CD4-positive, alpha-beta T cell treated with Interleukin-17A for 4 hours (primary cell): ENCODE data around the gene CCNH.

Experiments
- DNase-seq: peaks from one replicate; pipeline ENCODE4 v3.0.0-alpha.2; 2020; ENCODE audit warnings: mixed read lengths

Gene CCNH

DNA sequence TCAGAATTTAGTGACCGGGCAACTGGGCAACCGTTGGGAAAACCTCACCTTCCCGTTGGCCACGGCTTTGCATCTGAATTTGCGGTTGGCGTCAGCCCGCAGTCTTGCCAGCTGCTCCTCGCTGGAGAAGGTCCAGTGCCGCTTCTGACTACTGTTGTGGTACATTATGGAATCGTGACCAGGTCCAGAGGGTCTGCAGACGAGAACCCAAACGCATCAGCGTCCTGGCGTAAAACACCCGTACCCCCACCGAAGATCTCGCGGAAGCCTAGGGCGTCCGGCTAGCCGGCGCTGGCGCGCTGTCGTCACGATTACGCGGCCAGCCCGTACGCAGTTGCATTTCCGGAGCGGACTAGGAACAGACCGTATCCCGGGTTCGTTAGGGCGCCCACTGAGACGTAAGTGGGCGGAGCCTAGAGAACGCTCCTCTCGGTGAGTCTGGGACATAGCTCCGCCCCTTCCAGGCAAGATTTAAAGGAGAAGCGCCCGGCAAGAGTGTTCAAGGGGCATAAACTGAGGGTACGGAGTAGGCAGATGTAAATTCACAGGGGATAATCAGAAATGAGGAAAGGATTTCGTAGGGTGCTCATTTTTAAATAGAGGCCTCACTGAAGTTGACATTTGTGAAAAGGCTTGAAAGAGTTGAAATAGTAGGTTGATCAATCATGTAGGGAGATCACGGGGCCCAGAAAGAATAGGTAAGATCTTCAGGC lies at the start of gene CCNH:
TSS of gene CCNH (minus strand) at position 301 of the 713 bp plus-strand sequence. CDS start at position 165, 136 bp downstream.
- DNase-seq = peak; percentile 97

DNA sequence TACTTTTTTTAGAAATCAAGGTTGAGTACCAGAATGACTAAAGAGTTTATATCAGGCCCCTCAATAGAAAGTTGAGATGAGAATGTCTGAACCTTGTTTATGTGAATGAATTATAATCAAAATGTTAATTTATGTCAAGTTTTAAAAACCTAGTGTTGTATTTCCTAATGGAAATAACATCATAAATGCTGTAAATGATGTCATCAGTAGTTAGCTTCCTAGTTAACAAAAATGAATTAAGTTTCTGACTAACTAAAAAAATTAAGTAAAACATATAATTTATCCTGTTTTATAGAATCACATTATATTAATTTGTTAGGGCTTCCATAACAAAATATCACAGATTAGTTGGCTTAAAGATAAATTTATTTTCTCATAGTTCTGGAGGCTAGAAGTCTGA lies 45.0 kb upstream of the CCNH start:
- no peak for DNase-seq

DNA sequence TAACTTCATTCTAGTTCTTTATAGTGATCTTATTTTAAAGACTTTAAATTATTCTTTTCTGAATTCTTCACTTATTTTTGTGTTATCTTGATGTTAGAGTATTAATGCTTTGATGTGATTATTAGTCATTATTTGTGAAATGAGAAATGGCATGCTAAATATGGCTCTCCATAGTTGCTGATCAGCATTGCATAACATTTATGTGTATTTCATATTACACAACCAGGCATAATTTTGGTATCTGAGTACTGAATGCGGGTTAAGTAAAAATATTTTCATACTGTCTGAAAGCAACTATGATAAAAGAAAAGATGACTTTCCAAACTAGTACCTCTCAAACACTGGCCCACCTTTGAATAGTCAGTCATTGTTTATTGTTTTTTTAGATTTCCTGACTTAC lies 41.1 kb upstream of the CCNH start:
- DNase-seq = no peak

DNA sequence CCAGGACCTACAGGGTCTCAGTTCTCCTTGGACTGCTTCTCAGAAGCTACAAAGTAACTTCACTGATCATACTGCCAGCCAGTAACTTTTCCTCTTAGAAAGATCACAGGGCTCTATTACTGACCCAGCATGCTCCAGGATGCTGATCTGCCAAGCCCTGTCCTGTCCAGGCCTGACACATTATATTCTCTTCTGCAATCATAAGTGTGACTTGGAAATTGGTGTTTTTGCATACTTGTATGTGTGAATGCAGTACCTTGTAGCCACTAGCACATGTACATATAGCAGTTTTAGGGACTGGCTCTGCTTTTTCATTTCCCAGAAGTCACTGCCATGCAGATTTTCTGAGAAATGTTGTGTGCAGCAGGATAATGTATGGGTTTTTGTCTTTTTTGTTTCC lies 40.1 kb upstream of the CCNH start:
- DNase-seq = no peak

DNA sequence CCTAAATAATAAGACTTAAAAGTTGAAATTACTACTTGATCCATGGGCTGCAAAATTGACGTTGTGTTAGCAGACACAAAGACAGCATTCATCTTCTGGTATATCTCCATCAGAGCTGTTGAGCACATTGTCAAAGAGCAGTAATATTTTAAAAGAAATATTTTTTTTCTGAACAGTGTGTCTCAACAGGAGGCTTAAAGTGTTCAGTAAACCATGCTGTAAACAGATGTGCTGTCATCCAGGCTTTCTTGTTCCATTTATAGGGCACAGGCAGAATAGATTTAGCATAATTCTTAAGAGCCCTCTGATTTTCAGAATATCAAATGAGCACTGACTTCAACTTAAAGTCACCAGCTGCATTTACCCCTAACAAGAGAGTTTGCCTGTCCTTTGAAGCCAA lies 29.7 kb upstream of the CCNH start:
- no peak for DNase-seq

DNA sequence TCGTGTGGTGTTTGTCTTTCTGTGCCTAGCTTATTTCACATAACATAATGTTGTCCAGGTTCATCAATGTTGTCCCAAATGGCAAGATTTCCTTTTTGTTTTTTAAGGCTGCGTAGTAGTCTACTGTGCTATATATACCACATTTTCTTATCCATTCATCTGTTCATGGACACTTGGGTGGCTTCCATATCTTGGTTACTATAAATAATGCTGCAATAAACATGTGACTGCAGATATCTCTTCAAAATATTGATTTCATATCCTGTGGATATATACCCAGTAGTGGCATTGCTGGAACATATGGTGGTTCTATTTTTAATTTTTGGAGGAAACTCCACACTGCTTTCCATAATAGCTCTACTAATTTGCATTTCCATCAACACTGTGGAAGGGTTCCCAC lies 25.5 kb upstream of the CCNH start:
- no peak for DNase-seq

DNA sequence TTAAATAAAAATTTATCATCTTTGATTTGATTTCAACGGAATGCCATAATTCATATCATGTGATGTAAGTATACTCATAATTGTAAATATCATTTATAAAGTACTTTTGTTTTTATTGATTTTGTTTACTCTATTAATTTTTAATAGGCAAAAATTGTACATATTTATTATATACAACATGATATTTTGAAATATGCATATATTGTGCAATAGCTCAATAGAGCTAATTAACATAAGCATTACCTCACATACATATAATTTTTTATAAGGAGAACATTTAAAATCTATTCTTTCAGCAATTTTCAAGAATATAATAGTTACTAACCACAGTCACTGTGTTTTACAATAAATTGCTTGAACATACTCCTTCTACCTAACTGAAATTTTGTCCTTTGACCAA lies 25.0 kb upstream of the CCNH start:
- no peak for DNase-seq

DNA sequence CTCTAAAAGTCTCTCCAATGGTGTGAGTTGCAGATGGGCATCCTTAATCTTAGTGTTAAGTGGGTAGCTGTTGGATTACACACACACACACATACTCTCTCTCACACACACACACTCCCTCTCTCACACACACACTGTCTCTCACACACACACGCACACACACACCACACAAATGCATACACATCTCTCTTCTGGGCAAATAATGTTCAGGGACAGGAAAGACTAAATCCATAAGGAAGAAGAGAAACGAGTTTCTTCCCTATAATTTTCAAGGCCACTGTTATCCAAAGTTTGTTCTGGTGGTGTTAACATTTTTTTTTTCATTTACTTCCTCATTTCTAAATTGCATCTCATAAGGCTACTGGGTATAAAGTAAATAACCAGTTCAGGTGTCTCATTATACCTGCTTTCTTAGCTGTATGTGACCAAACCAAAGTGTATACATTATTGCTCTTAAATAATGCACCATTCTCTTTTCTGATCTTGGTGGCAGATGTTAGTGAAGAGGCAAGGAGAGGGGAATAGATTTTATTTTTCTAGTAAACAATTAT lies 22.5 kb upstream of the CCNH start:
- no peak for DNase-seq

DNA sequence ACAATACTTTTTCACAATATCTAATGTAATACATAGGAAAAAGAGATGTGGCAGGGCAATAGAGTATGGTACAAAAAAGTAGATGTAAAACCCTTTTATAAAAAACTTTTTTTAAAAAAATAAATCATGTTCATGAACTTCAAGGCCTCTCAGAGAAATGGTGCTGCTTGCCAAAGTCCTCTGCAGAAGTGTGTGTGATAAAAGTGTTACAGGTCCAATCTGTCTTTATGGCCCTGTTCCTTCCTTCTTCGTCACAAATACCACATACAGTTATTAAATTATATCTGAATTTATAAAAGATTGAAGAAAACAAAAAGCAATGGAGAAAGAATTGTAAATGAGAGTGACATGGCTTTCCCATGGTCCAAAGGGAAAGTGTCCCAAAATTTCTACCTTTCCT lies 21.7 kb upstream of the CCNH start:
- no peak for DNase-seq

DNA sequence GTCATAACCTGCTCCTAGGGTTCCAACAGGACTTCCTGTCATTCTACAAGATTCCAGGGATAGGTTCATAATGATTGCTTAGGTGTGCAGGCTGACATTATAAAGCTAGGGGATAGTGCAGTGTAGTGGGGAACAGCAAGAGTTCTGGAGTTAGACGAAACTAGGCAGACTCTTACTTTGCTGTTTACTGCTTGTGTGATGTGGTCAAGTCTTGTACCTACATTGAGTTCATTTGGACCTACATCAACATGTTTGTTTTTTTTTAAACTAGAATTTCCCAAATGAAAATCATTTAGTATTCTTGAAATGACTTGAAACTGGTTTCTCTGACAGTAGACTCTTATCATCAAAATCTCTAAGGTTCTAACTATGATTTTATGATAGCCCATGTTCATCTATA lies 21.2 kb upstream of the CCNH start:
- DNase-seq = no peak

DNA sequence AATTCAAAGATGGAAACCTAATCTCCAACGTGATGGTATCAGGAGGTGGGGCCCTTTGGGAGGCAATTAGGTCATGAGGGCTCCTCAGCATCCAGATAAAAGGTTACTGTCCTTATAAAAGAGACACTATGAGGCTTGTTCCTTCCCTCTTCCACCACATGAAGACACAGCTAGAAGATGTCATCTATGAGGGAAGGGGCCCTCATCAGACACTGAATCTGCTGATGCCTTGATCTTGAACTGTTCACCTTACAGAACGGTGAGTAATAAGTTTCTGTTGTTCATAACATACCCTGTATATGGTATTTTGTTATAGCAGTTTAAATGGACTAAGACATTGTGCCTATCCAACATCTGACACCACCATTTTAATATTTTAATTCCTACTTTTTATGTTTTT lies 19.7 kb upstream of the CCNH start:
- no peak for DNase-seq

DNA sequence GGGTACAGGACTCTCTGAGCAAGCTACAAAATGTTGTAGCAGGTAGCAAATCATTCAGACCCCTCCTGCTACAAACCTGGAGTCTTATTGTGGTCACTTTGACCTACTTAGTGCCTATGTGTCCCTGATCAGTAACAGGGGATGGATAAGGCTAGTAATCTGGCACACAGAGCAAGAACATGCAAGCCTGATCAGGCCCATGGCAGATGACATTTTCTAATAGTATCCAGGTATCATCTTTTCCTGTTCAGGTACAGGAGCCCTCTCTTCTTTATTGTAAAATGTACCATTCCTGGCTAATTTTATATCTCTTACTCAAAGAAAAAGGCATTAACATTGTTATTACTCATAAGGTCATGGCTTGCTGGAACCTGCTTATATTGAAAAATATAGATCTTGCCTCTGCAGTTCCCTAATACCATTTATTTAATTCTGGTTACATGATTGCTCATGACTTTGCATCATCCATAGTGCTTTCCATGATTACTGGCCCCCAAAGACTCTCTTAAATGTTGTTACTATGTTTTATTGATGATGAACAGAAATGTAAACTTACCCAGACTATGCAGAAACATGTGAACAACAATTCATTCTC lies 18.2 kb upstream of the CCNH start:
- DNase-seq = no peak

DNA sequence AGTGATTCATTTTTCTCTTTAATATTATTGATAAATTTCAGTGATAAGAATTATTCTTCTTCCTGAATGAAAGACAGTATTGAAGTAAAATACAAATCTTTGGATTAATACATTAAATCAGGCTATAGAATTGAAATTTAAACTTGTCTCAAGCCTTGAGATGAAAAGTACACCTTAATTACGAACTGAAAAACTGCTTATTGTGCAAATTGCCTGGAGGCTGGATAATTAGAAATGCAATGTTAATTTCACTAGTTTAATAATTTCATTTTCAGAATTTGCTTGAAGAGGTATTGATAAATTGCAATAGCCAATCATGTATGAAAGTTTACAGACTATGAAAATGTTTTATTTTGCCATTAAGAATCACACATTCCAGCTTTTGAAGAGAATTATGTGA lies 11.0 kb upstream of the CCNH start:
- DNase-seq = no peak

DNA sequence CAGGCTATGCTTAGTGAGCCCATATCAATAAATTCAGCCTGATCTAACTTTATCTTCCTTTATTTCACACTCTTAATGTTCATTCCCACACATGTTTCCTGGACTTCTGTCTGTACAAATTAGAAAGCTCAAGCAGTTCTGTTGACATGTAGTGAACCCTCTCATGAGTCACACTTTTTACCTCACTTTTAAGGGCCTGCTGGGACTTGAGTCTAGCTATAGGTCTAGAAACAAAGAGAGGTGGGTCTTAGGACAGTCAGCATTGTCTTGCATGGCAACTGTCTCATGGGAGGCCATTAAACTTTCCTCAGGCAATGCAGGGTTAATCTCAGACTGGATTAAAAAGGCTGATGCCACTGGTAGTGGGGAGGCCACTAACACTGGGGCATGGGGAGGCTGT lies 8.6 kb upstream of the CCNH start:
- DNase-seq = no peak

DNA sequence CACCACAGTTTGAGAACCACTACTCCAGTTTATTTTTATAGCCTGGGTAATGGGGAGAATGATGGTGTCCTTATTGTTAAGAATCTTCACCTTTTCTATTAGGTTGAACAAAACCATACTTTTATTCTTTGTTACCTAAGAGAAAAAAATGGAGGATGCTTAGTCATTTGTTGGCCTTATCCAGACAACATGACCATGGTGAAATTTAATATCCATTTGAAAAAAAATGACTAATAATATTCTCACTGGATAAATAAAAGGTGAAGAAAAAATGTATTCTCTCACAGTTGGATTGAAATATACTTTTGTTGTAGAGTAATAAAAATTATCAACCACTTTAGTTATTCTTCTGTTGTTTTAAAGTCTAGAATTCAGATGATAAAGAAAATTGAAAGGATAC lies 5.8 kb upstream of the CCNH start:
- DNase-seq = no peak

DNA sequence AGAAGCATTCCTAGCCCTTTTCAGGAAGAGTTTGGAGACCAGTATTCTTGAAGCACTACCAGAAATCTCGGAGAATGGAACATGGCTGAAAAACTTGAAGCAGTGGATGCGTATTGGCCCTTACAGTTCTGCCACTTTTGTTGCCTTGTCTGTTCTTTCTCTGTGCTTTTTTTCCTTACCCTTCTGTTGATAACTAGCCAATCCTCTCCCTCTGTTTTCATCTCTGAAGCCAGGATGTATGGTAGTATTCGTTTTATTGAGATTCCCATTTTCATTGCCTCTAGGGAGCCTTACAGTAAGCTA lies 564 bp upstream of the CCNH start:
- no peak for DNase-seq

DNA sequence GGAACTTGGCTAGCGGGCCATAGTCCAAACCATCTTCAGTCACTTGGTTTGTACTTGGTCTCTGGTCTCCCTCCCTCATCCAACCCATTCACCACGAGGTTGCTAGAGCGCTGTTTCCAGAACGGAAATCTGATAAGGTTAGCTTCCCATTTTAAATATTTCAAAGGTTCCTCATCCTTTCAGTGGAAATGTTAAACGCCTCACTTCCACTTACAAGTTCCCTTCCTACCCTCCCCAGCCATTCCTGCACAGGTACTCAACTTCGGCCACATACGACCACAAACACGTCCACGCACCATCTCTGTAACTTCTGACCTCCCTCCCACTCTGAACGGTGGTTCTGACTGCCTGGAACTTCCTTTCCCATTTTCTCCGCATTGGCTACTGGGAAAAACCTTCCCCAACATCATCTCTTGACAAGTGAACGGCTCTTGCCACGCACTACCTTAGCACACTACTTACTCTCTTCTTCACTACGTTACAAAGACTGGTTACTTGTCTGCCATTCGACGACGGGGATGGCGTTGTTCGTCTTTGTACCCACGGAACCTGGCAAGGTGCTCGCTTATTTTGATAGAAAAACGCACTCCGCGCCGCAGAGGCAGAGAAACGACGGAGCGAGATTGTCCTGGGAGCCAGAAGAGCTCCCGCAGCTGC lies 629 bp downstream of the CCNH start:
- DNase-seq = peak; percentile 50

DNA sequence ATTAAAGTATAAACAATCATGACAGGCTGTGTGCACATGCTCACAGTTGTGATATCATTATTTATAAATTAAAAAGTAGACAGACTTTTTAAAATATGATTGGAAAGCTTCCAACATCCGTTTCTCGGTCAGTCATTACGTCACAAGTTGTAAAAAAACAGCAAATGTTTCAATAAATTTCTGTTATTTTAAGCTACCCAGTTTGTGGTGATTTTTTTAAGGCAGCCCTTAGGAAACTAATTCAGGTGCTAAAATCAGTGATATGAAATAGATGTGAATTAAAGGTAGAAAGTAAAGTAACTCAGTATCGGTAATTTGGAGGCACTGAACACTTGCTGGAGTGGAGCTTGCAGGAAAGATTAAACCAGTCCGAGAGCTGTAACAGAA lies 1.2 kb downstream of the CCNH start:
- DNase-seq = no peak

DNA sequence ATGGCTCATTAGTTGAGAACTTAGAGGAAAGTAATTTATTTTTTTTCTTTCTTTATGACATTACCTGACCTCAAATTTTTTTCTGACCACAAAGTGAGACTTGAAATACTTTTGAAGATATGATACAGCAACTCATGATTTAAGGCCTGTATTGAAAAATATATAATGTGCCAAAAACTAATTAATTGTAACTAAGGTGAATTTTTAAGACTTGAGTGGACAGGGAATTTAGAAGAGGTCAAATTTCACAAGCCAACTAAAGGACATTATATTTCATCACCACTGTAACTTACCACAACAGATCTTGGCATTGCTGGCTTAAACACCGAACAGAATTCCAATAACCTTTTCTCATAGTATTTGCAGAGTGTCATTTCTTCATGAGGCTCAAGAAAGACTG lies 1.8 kb downstream of the CCNH start:
- no peak for DNase-seq

DNA sequence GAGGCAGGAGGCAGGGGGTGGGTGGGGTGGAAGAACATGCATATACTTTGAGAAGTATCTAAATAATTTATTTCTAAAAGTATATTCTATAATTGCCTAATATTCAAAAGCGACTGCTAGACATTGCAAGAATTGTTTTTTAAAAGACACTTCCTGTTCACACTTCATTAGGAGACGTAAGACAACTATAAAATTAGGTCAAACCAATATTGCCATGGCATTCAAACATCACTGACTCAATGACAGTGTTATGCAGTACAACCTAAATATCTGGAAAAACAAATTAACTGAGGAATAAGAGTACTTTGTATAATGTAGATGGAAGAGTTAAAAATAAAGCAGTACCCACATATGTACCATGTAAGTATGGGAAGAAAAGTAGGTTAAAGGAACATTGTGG lies 4.5 kb downstream of the CCNH start:
- no peak for DNase-seq

DNA sequence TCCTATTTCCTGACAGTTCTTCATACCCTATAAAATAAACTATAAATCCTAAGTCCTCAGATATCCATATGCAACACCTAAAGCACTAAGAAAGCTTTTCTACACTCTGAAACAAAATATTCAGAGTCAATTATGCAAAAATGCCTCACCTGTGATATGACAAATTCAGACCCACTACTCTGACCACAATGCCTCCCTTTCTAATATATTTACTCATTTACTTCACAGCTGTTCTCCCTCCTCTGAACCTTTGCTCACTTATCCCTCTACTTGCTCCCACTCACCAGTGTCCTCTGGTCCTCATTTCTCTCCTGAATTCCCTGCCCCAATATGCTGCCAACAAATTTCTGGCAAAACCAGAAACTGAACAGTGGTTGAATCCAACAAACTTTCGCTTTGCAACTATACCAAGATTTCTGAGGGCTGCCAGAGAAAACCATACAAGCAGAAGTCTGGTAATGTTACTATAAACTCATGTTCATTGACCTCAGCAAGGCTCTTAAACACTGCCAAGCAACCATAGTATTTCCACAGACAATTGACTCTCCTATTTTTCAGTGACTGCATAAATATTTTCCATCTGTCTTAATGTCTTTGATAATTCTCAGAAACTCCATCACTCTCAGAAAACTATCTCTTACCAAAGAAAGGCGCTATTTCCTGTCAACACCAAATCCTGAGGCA lies 7.1 kb downstream of the CCNH start:
- no peak for DNase-seq

DNA sequence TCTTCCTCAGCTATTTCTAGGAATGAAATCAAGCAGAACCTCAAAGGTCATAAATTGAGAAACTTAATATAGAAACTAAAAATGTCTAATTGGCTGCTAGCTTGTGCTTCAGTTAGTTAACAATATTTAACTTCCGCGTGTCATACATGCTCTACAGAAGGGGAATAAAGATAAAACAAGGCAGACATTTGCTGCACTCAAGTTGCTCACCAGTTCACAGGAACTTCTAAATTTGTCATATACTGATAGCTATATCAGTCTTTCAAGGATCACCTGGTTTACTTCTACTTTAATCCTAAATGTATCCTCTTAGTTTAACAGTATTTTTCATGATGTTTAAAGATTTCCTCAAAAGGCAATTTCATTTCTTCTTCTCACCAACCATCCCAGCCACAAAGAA lies 8.4 kb downstream of the CCNH start:
- DNase-seq = no peak

DNA sequence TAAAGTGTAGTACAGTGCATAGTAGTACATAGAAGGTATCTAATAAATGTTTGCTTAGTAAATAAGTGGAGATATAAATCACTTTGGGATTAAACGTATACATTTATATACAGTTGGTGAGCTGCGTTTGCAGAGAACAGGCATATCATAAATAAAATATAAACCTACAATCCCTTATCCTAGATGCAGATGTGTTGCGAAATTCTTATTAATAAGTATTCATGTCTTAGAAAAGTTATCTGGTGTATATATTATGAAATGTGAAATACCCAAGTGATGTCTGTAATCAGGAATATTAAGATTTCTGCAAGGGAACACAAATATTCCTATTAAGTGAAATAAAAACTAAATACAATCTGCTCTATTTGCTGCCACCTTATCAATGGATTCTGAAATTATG lies 8.8 kb downstream of the CCNH start:
- no peak for DNase-seq

DNA sequence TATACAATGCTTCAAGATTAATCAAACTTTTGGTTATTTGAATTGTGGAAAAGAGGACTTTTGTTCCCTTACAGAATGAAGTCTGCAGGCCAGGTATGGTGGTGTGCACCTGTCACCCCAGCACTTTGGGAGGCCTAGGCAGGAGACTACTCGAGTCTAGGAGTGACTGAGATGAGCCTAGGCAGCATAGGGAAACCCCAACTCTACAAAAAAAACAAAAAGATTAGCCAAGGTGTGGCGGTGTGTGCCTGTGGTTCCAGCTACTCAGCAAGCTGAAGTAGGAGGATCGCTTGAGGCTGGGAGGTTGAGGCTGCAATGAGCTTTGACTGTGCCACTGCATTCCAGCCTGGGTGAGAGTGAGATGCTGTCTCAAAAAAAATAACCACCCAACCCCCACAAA lies 9.3 kb downstream of the CCNH start:
- no peak for DNase-seq
